ENCODE measurements around the gene ABTB2.

DNA sequence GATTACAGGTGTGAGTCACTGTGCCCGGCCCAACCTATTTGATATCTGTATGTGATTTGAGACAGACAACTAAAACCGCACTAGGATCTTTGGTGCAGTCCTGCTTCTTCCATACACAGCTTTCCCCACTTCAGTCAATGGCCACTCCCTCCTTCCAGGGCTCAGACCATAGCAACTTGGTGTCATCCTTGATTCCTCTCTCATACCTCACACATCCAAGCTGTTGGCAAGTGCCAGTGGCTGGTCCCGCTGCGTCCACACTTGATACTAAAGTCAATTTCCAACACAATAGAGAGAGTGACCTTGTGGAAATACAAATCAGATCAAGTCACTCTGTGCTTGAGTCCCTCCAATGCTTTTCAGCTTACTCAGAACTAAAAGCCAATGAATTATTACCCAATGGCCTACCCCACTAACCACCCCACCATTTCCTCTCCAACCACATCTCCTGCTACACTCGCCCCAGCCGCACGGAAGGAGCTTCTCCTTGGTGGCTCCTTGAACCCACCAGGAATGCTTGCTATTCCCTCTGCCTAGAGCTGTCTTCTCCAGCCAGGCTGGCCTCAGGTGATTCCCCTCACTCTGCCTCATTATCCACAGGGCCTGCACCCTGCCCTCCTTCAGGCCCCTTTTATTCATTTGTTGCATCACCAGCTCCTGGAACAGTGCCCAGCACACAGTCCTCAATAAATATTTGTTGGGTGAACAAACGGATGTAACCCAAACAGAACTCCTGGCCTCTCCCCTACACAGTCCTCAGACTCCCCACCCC lies 12.9 kb downstream of the ABTB2 start:
- TF ChIP-seq ELF2 (CRISPR knock-in tag; IDR thresholded peaks at IDR 0.05) (no peak), CEBPZ (IDR thresholded peaks at IDR 0.05; ENCODE audit: borderline replicate concordance, low read depth, low read length) (no peak), ZNF79 (CRISPR knock-in tag; IDR thresholded peaks at IDR 0.05; ENCODE audit: low read depth) (no peak), ZNF764 (CRISPR knock-in tag; IDR thresholded peaks at IDR 0.05; ENCODE audit: low read depth) (no peak), BRCA1 (IDR thresholded peaks at IDR 0.05) (no peak), BRCA1 (CRISPR knock-in tag; IDR thresholded peaks at IDR 0.05) (no peak), ZNF445 (CRISPR knock-in tag; IDR thresholded peaks at IDR 0.05; ENCODE audit: low read depth) (no peak), POLR2A (conservative IDR thresholded peaks at IDR 0.05) (no peak), WHSC1 (IDR thresholded peaks at IDR 0.05; ENCODE audit: low read length) (no peak)
- TF ChIP-seq, protein P1, sequence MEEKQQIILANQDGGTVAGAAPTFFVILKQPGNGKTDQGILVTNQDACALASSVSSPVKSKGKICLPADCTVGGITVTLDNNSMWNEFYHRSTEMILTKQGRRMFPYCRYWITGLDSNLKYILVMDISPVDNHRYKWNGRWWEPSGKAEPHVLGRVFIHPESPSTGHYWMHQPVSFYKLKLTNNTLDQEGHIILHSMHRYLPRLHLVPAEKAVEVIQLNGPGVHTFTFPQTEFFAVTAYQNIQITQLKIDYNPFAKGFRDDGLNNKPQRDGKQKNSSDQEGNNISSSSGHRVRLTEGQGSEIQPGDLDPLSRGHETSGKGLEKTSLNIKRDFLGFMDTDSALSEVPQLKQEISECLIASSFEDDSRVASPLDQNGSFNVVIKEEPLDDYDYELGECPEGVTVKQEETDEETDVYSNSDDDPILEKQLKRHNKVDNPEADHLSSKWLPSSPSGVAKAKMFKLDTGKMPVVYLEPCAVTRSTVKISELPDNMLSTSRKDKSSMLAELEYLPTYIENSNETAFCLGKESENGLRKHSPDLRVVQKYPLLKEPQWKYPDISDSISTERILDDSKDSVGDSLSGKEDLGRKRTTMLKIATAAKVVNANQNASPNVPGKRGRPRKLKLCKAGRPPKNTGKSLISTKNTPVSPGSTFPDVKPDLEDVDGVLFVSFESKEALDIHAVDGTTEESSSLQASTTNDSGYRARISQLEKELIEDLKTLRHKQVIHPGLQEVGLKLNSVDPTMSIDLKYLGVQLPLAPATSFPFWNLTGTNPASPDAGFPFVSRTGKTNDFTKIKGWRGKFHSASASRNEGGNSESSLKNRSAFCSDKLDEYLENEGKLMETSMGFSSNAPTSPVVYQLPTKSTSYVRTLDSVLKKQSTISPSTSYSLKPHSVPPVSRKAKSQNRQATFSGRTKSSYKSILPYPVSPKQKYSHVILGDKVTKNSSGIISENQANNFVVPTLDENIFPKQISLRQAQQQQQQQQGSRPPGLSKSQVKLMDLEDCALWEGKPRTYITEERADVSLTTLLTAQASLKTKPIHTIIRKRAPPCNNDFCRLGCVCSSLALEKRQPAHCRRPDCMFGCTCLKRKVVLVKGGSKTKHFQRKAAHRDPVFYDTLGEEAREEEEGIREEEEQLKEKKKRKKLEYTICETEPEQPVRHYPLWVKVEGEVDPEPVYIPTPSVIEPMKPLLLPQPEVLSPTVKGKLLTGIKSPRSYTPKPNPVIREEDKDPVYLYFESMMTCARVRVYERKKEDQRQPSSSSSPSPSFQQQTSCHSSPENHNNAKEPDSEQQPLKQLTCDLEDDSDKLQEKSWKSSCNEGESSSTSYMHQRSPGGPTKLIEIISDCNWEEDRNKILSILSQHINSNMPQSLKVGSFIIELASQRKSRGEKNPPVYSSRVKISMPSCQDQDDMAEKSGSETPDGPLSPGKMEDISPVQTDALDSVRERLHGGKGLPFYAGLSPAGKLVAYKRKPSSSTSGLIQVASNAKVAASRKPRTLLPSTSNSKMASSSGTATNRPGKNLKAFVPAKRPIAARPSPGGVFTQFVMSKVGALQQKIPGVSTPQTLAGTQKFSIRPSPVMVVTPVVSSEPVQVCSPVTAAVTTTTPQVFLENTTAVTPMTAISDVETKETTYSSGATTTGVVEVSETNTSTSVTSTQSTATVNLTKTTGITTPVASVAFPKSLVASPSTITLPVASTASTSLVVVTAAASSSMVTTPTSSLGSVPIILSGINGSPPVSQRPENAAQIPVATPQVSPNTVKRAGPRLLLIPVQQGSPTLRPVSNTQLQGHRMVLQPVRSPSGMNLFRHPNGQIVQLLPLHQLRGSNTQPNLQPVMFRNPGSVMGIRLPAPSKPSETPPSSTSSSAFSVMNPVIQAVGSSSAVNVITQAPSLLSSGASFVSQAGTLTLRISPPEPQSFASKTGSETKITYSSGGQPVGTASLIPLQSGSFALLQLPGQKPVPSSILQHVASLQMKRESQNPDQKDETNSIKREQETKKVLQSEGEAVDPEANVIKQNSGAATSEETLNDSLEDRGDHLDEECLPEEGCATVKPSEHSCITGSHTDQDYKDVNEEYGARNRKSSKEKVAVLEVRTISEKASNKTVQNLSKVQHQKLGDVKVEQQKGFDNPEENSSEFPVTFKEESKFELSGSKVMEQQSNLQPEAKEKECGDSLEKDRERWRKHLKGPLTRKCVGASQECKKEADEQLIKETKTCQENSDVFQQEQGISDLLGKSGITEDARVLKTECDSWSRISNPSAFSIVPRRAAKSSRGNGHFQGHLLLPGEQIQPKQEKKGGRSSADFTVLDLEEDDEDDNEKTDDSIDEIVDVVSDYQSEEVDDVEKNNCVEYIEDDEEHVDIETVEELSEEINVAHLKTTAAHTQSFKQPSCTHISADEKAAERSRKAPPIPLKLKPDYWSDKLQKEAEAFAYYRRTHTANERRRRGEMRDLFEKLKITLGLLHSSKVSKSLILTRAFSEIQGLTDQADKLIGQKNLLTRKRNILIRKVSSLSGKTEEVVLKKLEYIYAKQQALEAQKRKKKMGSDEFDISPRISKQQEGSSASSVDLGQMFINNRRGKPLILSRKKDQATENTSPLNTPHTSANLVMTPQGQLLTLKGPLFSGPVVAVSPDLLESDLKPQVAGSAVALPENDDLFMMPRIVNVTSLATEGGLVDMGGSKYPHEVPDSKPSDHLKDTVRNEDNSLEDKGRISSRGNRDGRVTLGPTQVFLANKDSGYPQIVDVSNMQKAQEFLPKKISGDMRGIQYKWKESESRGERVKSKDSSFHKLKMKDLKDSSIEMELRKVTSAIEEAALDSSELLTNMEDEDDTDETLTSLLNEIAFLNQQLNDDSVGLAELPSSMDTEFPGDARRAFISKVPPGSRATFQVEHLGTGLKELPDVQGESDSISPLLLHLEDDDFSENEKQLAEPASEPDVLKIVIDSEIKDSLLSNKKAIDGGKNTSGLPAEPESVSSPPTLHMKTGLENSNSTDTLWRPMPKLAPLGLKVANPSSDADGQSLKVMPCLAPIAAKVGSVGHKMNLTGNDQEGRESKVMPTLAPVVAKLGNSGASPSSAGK (IDR thresholded peaks at IDR 0.05), result no peak
- TF ChIP-seq, protein P2, sequence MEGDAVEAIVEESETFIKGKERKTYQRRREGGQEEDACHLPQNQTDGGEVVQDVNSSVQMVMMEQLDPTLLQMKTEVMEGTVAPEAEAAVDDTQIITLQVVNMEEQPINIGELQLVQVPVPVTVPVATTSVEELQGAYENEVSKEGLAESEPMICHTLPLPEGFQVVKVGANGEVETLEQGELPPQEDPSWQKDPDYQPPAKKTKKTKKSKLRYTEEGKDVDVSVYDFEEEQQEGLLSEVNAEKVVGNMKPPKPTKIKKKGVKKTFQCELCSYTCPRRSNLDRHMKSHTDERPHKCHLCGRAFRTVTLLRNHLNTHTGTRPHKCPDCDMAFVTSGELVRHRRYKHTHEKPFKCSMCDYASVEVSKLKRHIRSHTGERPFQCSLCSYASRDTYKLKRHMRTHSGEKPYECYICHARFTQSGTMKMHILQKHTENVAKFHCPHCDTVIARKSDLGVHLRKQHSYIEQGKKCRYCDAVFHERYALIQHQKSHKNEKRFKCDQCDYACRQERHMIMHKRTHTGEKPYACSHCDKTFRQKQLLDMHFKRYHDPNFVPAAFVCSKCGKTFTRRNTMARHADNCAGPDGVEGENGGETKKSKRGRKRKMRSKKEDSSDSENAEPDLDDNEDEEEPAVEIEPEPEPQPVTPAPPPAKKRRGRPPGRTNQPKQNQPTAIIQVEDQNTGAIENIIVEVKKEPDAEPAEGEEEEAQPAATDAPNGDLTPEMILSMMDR (IDR thresholded peaks at IDR 0.05 in 2 of 3, conservative IDR thresholded peaks at IDR 0.05 in 1 of 3; ENCODE audit: insufficient read depth in 2 of 3, low read depth in 1 of 3, low read length in 3 of 3), result no peak

All from K562 (cell line).